ENCODE data around the gene USP40.

- TF ChIP-seq CTCF (IDR thresholded peaks at IDR 0.05; ENCODE audit: borderline replicate concordance, extremely low read depth, low read length, poor library complexity, severe bottlenecking) = no peak
- no peak for TF ChIP-seq EZH2 (IDR thresholded peaks at IDR 0.05; ENCODE audit: borderline replicate concordance, low read depth, low read length, severe bottlenecking)
Observed at GRCh38 chr2:233473386-233473791, 93.2 kb downstream of the USP40 start.
